ENCODE data around the gene KDM5B.
"Not testable (repeated sequence)": the region's sequence is repeated elsewhere in the genome, so short reads cannot be mapped to it uniquely, and the experiment has no call there.

GRCh38 chr1:202714202-202714601 is 94.0 kb downstream of the KDM5B start:
- TF ChIP-seq, protein P1, sequence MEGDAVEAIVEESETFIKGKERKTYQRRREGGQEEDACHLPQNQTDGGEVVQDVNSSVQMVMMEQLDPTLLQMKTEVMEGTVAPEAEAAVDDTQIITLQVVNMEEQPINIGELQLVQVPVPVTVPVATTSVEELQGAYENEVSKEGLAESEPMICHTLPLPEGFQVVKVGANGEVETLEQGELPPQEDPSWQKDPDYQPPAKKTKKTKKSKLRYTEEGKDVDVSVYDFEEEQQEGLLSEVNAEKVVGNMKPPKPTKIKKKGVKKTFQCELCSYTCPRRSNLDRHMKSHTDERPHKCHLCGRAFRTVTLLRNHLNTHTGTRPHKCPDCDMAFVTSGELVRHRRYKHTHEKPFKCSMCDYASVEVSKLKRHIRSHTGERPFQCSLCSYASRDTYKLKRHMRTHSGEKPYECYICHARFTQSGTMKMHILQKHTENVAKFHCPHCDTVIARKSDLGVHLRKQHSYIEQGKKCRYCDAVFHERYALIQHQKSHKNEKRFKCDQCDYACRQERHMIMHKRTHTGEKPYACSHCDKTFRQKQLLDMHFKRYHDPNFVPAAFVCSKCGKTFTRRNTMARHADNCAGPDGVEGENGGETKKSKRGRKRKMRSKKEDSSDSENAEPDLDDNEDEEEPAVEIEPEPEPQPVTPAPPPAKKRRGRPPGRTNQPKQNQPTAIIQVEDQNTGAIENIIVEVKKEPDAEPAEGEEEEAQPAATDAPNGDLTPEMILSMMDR (conservative IDR thresholded peaks at IDR 0.05; ENCODE audit: low read depth, low read length): not testable (repeated sequence)
- TF ChIP-seq EZH2 (IDR thresholded peaks at IDR 0.05; ENCODE audit: borderline replicate concordance, low read depth, low read length, poor library complexity, severe bottlenecking): not testable (repeated sequence)
